Fibroblast of skin of abdomen (primary cell): ENCODE results near the gene PPFIA4.

Experiments used
- DNase-seq: peaks from one replicate; pipeline ENCODE4 v3.0.0-alpha.2; 2013

The PPFIA4 gene

DNA sequence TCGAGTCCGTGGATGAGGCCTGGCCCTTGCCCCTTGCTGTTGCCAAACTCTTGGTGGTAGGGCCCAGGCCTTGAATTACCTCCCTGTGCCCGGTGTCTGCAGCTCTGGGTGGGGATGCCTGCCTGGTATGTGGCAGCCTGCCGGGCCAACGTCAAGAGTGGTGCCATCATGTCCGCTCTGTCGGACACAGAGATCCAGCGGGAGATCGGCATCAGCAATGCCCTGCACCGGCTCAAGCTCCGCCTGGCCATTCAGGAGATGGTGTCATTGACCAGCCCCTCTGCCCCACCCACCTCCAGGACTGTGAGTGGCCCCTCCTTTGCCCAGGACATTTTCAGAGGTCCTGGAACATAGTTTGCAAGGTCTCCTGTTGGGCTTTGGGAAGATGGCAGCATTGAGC, 33.8 kb downstream of the PPFIA4 start:
- no peak for DNase-seq

DNA sequence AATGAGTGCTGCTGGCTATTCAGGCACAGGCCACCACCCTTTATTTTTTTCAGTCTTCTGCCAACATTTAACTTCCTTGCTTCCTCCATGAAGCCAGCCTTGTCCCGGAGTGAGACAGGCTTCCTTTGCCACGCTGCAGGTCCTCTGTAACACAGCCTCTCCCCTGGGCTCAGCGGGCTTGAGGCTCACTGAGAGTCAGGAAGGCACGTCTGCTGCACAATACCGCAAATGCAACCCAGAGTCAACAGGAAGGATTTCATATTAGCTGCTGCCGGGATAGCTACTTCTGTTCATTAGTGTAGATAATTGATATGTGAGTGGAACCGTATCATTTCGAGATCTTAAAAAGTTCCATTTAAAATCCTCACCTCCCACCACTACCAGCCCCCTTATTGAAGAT, 37.0 kb downstream of the PPFIA4 start:
- DNase-seq, result no peak

DNA sequence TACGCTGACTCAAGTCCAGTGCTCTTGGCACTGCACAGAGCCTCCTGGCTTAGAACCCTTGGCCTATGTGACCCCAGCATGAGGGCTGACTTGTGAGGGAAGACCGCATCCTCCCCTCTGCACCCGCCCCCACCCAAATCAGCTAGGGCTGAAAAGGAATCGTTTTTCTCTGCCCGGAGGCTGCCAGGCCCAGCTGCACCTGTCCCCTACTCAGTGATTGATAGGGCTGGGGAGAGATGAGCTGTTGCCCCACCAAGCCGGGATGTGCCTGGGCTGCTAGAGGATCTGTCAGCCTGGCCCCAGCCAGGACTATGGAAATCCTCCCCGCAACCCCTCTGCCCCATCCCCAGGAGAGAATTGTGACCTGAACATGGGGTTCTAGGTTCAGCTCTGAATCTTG, 38.9 kb downstream of the PPFIA4 start:
- DNase-seq, result no peak

DNA sequence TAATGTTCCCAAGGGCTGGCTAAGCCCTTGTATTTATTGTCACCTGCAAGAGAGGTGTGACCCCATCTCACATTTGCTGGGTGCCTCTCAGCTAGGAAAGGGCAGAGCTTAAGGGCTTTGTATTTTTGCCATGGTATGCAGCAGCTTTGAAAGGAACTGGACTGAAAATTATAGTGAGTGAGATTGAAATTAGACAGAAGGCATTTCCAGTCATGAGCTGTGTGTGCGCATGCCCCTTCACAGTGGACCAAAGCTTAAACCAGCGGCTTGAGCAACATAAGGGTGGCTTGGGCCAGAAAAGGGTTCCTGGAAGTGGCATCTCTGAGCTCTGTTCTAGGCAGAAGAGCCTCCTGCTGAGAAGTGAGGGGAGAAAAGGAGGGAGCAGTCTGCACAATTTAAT, 39.7 kb downstream of the PPFIA4 start:
- no peak for DNase-seq

DNA sequence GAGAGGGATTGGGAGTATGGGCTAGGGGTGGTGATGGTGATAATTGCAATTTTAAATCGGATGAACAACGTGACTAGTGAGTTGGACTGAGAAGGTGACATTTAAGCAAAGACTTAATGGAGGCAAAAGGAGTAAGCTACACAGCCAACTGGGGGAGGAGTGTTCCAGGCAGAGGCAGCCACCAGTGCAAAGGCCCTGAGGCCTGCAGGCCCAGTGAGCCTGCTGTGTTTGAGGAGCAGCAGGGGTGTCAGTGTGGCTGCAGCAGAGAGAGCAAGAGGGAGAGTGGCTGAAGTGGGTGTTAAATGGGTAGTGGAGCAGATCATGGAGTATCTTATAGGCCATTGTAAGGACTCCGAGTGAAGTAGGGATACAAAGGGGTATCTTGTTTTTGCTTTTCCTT, 40.7 kb downstream of the PPFIA4 start:
- DNase-seq, result no peak

DNA sequence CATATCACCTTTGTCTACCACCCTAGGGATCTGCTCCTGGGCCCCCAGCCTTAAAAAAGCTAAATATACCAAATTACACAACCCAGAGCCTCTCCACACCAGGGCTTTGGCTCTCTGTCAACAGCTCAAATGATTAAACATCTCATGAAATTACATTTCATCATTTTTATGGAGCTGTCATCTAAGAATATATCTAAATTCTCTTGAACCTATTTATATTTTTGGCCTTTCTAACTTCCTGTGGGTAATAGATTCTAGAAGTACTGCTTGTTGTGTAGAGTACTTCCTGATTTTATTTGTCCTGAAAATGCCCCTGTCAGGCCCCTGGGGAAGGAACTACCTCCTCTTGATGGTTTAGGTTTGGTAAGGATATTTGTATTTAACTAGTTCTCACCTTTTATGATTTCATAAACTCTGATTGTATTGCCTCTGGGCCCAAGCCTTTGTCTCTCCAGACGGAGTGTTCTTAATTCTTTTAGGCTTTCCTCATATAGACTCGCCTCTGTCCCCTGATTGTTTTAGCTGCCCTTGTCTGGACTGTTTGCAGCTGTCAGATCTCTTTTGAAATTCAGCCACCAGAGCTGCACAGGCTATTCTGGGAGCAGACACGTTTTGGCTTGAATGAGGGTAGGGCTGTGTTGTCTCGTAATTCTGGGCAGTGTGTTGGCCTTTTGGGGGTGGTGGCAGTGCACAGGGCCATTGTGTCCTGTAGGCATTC, 42.9 kb downstream of the PPFIA4 start:
- no peak for DNase-seq

- no peak for DNase-seq
Observed at GRCh38 chr1:203072002-203072602, 45.8 kb downstream of the PPFIA4 start.

DNA sequence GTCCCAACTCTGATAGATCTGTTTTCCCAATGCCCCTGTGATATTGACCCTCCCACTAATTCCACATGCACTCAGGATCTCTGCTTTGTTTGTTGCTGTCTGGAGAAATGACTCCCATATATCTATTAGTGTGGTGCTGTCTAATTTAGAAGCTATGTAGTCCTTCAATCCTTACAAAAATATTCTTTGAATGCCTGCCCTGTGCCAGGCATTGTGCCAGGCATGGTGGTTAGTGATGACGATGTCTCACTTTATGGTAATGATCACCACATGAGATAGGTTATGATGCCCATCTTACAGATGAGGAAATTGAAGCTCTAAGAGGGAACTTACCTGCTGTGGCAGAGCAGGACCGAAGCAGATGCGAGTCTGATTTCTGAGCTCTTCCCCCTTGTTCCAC, 46.6 kb downstream of the PPFIA4 start:
- DNase-seq, result peak; percentile 18

GRCh38 chr1:203073469-203073868, 47.2 kb downstream of the PPFIA4 start:
- no peak for DNase-seq

GRCh38 chr1:203074610-203075009, 48.3 kb downstream of the PPFIA4 start:
- no peak for DNase-seq

GRCh38 chr1:203075236-203076030, 49.1 kb downstream of the PPFIA4 start:
- DNase-seq, result no peak

GRCh38 chr1:203076031-203076511, 49.8 kb downstream of the PPFIA4 start:
- no peak for DNase-seq

GRCh38 chr1:203077367-203077766, 51.1 kb downstream of the PPFIA4 start:
- DNase-seq, result no peak

- no peak for DNase-seq
Observed at GRCh38 chr1:203077956-203078355, 51.7 kb downstream of the PPFIA4 start.

DNA sequence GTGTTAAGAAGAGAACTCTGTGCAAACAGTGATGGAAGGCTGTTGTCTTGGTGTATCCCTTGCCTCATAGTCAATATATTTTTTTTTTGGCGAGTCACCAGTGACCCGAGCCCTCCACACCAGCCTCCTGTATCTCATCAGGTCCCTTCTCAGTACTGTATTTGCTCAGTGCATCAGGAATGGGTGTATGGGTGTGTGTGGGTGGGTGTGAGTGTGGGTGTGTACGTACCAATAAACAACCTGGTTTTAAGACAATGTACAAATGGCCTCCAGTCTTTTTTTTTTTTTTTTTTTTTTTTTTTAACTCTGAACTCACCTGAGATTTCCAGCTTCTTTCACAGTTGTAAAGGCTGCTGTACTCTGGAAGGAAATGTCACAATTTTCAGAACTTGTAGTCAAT, 52.2 kb downstream of the PPFIA4 start:
- DNase-seq, result no peak

DNA sequence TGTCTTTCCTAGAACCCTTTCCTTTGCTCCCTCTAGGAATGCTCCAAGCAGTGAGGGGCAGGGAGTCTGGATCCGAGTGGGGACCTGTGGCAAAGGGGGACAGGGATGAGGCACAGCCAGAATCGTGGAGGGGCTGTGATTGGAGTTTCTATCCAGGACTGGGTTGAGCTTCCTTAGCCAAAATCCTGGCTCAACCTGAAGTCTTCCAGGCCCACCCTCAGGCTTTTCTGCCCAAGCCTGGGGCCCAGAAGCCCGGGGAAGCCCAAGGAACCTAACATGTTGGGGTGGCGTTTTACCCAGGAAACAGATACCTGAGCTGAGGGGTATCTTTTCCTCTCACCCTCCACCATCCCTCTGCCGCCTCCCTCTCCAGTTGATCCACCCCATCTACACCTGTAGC, 54.2 kb downstream of the PPFIA4 start:
- DNase-seq, result no peak

- DNase-seq, result no peak
Observed at GRCh38 chr1:203081465-203082230, 55.4 kb downstream of the PPFIA4 start.

DNA sequence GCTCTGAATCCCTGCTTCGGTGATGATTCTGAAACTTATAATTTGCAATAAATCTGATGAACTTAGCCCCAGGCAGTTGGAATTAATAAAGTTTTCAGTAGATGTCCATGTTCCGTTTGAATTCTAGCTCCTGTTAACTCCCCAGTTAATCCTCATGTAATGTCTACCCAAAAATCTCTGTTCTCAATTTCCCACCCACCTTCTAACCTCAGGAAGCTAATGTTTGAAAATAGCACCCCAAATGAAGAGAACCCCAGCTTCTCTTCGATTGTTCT, 55.9 kb downstream of the PPFIA4 start:
- DNase-seq, result no peak

DNA sequence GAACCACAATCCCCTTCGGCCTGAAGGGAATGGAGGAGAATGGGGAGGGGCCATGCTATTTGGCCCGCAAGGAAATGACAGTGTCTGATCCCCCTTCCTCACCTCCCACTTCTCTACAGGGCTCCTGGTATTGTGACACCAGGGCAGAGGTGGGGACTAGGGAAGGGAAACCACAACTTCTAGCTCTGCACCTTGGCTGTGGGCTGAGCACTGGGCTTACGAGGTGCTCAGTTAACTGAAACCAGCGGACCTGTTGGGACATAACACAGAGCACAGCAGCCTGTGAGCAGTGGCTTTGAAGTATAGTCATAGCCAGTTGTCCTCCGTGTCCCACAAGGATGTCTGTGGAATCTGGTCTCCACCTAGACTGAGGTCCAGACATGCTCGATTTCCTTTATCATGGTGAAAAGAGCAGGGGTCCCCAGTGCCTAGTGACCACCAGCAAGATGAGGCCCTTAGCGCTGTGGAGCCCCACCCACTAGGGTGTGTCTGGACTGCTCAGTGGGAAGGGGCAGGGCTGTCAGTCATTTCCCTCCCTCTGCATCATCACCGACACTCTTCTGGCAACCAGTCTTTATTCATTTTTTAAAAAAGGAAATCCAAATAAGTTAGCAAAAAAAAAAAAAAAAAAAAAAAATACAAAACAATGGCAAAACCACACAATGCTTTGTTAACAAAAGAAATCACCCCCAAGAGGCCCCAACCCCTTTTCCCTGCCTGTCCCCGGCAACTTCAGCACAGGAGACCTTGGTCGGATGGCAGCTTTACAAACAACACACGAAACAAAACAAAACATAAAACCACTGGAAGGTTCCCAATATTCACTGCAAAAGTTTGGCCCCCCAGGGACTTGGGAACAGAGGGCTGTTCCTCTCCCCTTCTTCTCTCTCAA, 56.5 kb downstream of the PPFIA4 start:
- DNase-seq, result no peak

- DNase-seq, result no peak
Observed at GRCh38 chr1:203083463-203083921, 57.2 kb downstream of the PPFIA4 start.

GRCh38 chr1:203084588-203085527, 58.6 kb downstream of the PPFIA4 start:
- no peak for DNase-seq
